SK-N-SH (cell line): ENCODE measurements around the gene LAMC2. TPM values are rescaled to one million over a fixed set of nuclear protein-coding genes. Genes with fewer than 3 reads are reported as not detected.

ENCODE experiments used
- CTCF ChIA-PET: fragments of 300-600, 350-600 bp; formaldehyde crosslinking; extraction: SDS; loops from one replicate; lab custom pipeline; 2021; lab: Yijun Ruan, JAX
- POLR2A ChIA-PET: fragments of 350-600 bp; sonication (Branson Sonifier 250); formaldehyde crosslinking; extraction: SDS; loops from one replicate; lab custom pipeline; 2020; ENCODE audit warnings: antibody characterized with exemption, inconsistent platforms; lab: Yijun Ruan, JAX
- DNase-seq: peaks from one replicate; pipeline ENCODE4 v3.0.0; 2012
- H2AFZ ChIP-seq: fragments of 200-600 bp; sonication (generic); 2 replicates; pipeline ENCODE4 v1.8.1; 2016; ENCODE audit warnings: antibody characterized with exemption, mild to moderate bottlenecking, low read depth
- H3F3A ChIP-seq: fragments of 200-600 bp; sonication (generic); replicated peaks from 2 replicates; pipeline ENCODE3; 2016; ENCODE audit warnings: antibody characterized with exemption, mild to moderate bottlenecking; ENCODE audit not compliant: insufficient read depth
- H3K27ac ChIP-seq, 2 experiments: fragments of 200-500 bp in 1 of 2; fragments of 200-600 bp in 1 of 2; sonication (Bioruptor generic) in 1 of 2; sonication (generic), shearing (Covaris generic) in 1 of 2; 2 replicates each; pipeline versions ENCODE4 v1.5.1 to v1.6.1; 2014 to 2016; ENCODE audit warnings: low read depth in 2 of 2, inconsistent platforms in 1 of 2, low read length in 1 of 2, mild to moderate bottlenecking in 1 of 2, mixed read lengths in 1 of 2
- H3K27me3 ChIP-seq: fragments of 200-600 bp; sonication (generic), shearing (Covaris generic); 2 replicates; pipeline ENCODE4 v1.6.1; 2016; ENCODE audit warnings: mixed run types; ENCODE audit not compliant: insufficient read depth
- H3K36me3 ChIP-seq, 2 experiments: fragments of 200-500 bp in 1 of 2; fragments of 200-600 bp in 1 of 2; sonication (Bioruptor generic) in 1 of 2; sonication (generic) in 1 of 2; replicated peaks in 1 of 2; 2 replicates each; pipeline versions ENCODE3 to v1.5.1; 2014 to 2016; ENCODE audit warnings: low read length in 1 of 2, mild to moderate bottlenecking in 1 of 2; ENCODE audit not compliant: insufficient read depth in 2 of 2, control insufficient read depth in 1 of 2
- H3K4me1 ChIP-seq, 2 experiments: fragments of 200-500 bp in 1 of 2; fragments of 200-600 bp in 1 of 2; sonication (Bioruptor generic) in 1 of 2; sonication (generic), shearing (Covaris generic) in 1 of 2; 2 replicates each; pipeline versions ENCODE4 v1.5.1 to v1.6.1; 2014 to 2016; ENCODE audit warnings: low read depth in 1 of 2, low read length in 1 of 2, mixed run types in 1 of 2; ENCODE audit not compliant: insufficient read depth in 2 of 2, control insufficient read depth in 1 of 2
- H3K4me2 ChIP-seq: fragments of 200-600 bp; sonication (generic), shearing (Covaris generic); 2 replicates; pipeline ENCODE4 v1.6.1; 2017; ENCODE audit warnings: mixed run types
- H3K4me3 ChIP-seq, 2 experiments: fragments of 200-500 bp in 1 of 2; fragments of 200-600 bp in 1 of 2; sonication (Bioruptor generic) in 1 of 2; sonication (generic), shearing (Covaris generic) in 1 of 2; 2 replicates each; pipeline versions ENCODE4 v1.5.1 to v1.8.1; 2014 to 2016; ENCODE audit warnings: low read depth in 2 of 2, inconsistent platforms in 1 of 2, low read length in 1 of 2, mild to moderate bottlenecking in 1 of 2, mixed read lengths in 1 of 2, moderate library complexity in 1 of 2
- H3K79me2 ChIP-seq: fragments of 200-600 bp; sonication (generic); 2 replicates; pipeline ENCODE4 v1.8.1; 2017; ENCODE audit warnings: mild to moderate bottlenecking; ENCODE audit not compliant: insufficient read depth
- H3K9ac ChIP-seq: fragments of 200-600 bp; sonication (generic); 2 replicates; pipeline ENCODE4 v1.6.1; 2017; ENCODE audit warnings: mixed run types
- H3K9me2 ChIP-seq: fragments of 200-600 bp; sonication (generic); 2 replicates; pipeline ENCODE4 v1.6.1; 2017; ENCODE audit warnings: mixed run types
- H3K9me3 ChIP-seq: fragments of 200-600 bp; sonication (generic); 2 replicates; pipeline ENCODE4 v1.6.1; 2017; ENCODE audit warnings: mixed run types, mild to moderate bottlenecking, moderate library complexity
- H4K20me1 ChIP-seq: fragments of 200-600 bp; sonication (generic); 2 replicates; pipeline ENCODE4 v1.6.1; 2017; ENCODE audit warnings: mild to moderate bottlenecking, mixed run types; ENCODE audit not compliant: insufficient read depth
- ELF1 ChIP-seq: IDR thresholded peaks from 2 replicates; pipeline ENCODE4 v1.4.0; 2012
- EP300 ChIP-seq, 2 experiments: IDR thresholded peaks; 2 replicates each; pipeline versions ENCODE4 v1.4.0 to v1.6.1; 2012; ENCODE audit warnings: borderline replicate concordance in 1 of 2, low read depth in 1 of 2, low read length in 1 of 2
- EZH2phosphoT487 ChIP-seq: fragments of 200-600 bp; sonication (generic); IDR thresholded peaks from 2 replicates; pipeline ENCODE4 v1.6.1; 2017; ENCODE audit warnings: low read depth, mixed run types, mild to moderate bottlenecking, antibody characterized with exemption, moderate library complexity, borderline replicate concordance
- FOXM1 ChIP-seq: IDR thresholded peaks from 2 replicates; pipeline ENCODE4 v1.4.0; 2012; ENCODE audit warnings: low read depth, mild to moderate bottlenecking
- GABPA ChIP-seq: IDR thresholded peaks from 2 replicates; pipeline ENCODE4 v1.4.0; 2012; ENCODE audit warnings: low read depth, mild to moderate bottlenecking
- GATA2 ChIP-seq: sonication (generic); formaldehyde crosslinking; IDR thresholded peaks from 2 replicates; pipeline ENCODE4 v1.5.0; 2020; ENCODE audit warnings: mild to moderate bottlenecking, missing genetic modification reagents
- JUND ChIP-seq: IDR thresholded peaks from 2 replicates; pipeline ENCODE4 v1.4.0; 2012
- NFIC ChIP-seq: IDR thresholded peaks from 2 replicates; pipeline ENCODE4 v1.4.0; 2012; ENCODE audit warnings: borderline replicate concordance
- NRF1 ChIP-seq: IDR thresholded peaks from 2 replicates; pipeline ENCODE4 v1.6.1; 2012; ENCODE audit warnings: low read depth, mild to moderate bottlenecking, low read length
- POLR2AphosphoS5 ChIP-seq: IDR thresholded peaks from 2 replicates; pipeline ENCODE4 v1.6.1; 2012; ENCODE audit warnings: low read depth, low read length
- RFX5 ChIP-seq: IDR thresholded peaks from 2 replicates; pipeline ENCODE4 v1.6.1; 2012; ENCODE audit warnings: mild to moderate bottlenecking, improper control_type of control experiment, low read length
- RXRA ChIP-seq: IDR thresholded peaks from 2 replicates; pipeline ENCODE4 v1.4.0; 2012; ENCODE audit warnings: low read depth, mild to moderate bottlenecking, borderline replicate concordance
- SMC3 ChIP-seq: IDR thresholded peaks from 2 replicates; pipeline ENCODE4 v1.6.1; 2012; ENCODE audit warnings: low read depth, low read length, improper control_type of control experiment
- TCF12 ChIP-seq: IDR thresholded peaks from 2 replicates; pipeline ENCODE4 v1.4.0; 2012
- YY1 ChIP-seq: IDR thresholded peaks from 2 replicates; pipeline ENCODE4 v1.4.0; 2012; ENCODE audit warnings: low read depth, mild to moderate bottlenecking
- WGBS: methylation state at CpG from one replicate; pipeline ENCODE4 v1.1.6; 2017; ENCODE audit warnings: low lambda C conversion rate; 5-methylcytosine and 5-hydroxymethylcytosine counted together
- polyA plus RNA-seq, 3 experiments: library from polyadenylated mRNA; depleted of rRNA; stranded (reverse); fragments of >200 nt; gene quantifications; 2 replicates each; pipeline ENCODE4 v1.2.3, GENCODE V29; 2012
- TF ChIP-seq, protein P1 (sequence below): IDR thresholded peaks from 2 replicates; pipeline ENCODE4 v1.4.0; 2012; ENCODE audit warnings: low read depth
- TF ChIP-seq, protein P2 (sequence below): IDR thresholded peaks from 2 replicates; pipeline ENCODE4 v1.6.1; 2012; ENCODE audit warnings: mild to moderate bottlenecking, low read depth, low read length, moderate library complexity

The LAMC2 gene
- polyA plus RNA-seq, 1 of the 3 experiments (the other 2 are of a cell fraction): 0.15 TPM

DNA sequence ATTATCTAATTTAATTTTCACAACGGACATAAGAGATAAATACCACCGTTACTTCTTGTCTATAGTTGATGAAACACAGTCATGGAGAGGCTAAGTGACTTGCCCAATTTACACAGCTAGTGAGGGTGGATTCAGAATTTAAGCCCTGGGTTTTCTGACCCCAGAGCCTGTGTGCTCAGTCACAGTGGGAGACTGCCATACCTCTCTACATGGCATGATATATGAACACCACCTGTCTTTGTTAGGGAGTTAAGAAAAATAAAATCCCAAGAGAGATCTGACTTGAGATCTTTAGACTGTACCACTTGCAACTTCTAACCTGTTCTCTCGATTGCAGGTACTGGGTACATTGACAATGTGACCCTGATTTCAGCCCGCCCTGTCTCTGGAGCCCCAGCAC, 40.3 kb downstream of the LAMC2 start:
- Histone ChIP-seq H3K27me3 (no peaks in the 10 kb centered on the region), H3K4me2 (no peak overlapping the region), H4K20me1 (no peaks in the 10 kb centered on the region), H3F3A (no peaks in the 10 kb centered on the region), H3K9me2 (no peaks in the 10 kb centered on the region), H2AFZ (no peak overlapping the region), H3K9me3 (no peaks in the 10 kb centered on the region), H3K27ac (no peak overlapping the region), H3K79me2 (no peaks in the 10 kb centered on the region), H3K4me1 (peaks cover 0 to 2% of the 10 kb centered on the region in 2 experiments; a peak in 1 of 4 replicates), H3K9ac (no peak overlapping the region), H3K36me3 (no peaks in the 10 kb centered on the region), H3K4me3 (no peak overlapping the region)
- no peak for DNase-seq
- POLR2A ChIA-PET: no interaction called here
- no peak for TF ChIP-seq GABPA
- no peak for TF ChIP-seq GATA2
- no peak for TF ChIP-seq EZH2phosphoT487
- no peak for TF ChIP-seq EP300 (IDR thresholded peaks at IDR 0.05; ENCODE audit: borderline replicate concordance in 1 of 2, low read depth in 1 of 2, low read length in 1 of 2)
- WGBS: 86% methylated on average over 4 of the region's 4 CpGs
- CTCF ChIA-PET: interaction anchor here (1.0 to 3.2 kb wide), 5 partner anchors 9 to 264 kb away, joined by 4 to 25 read pairs (median 6); no protein-coding TSS in a partner anchor

DNA sequence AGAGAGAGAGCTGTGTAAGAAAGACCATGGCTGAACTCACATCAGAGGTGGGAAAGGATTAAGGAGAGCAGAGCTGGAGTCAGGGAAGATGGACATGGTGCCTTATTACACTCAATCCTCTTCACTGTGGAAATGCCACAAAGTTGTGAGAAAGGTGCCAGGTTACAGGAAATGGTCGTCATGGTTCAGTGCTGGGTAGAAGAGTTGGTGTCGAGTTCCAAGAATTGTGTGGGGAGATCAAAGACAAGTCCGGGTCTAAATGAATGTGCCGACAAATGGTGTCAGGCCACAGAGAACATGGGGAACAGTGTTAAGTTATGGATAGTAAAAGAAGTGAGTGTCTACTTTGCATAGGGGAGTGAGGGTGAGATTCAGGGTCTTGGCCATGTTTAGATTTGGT, 40.9 kb downstream of the LAMC2 start:
- TF ChIP-seq POLR2AphosphoS5: no peak
- no peak for TF ChIP-seq NFIC
- no peak for TF ChIP-seq FOXM1
- TF ChIP-seq, protein P1, sequence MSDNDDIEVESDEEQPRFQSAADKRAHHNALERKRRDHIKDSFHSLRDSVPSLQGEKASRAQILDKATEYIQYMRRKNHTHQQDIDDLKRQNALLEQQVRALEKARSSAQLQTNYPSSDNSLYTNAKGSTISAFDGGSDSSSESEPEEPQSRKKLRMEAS: no peak
- TF ChIP-seq, protein P2, sequence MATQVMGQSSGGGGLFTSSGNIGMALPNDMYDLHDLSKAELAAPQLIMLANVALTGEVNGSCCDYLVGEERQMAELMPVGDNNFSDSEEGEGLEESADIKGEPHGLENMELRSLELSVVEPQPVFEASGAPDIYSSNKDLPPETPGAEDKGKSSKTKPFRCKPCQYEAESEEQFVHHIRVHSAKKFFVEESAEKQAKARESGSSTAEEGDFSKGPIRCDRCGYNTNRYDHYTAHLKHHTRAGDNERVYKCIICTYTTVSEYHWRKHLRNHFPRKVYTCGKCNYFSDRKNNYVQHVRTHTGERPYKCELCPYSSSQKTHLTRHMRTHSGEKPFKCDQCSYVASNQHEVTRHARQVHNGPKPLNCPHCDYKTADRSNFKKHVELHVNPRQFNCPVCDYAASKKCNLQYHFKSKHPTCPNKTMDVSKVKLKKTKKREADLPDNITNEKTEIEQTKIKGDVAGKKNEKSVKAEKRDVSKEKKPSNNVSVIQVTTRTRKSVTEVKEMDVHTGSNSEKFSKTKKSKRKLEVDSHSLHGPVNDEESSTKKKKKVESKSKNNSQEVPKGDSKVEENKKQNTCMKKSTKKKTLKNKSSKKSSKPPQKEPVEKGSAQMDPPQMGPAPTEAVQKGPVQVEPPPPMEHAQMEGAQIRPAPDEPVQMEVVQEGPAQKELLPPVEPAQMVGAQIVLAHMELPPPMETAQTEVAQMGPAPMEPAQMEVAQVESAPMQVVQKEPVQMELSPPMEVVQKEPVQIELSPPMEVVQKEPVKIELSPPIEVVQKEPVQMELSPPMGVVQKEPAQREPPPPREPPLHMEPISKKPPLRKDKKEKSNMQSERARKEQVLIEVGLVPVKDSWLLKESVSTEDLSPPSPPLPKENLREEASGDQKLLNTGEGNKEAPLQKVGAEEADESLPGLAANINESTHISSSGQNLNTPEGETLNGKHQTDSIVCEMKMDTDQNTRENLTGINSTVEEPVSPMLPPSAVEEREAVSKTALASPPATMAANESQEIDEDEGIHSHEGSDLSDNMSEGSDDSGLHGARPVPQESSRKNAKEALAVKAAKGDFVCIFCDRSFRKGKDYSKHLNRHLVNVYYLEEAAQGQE: no peak
- no peak for TF ChIP-seq YY1
- TF ChIP-seq JUND: no peak
- no peak for TF ChIP-seq EZH2phosphoT487
- no peak for TF ChIP-seq GATA2
- TF ChIP-seq NRF1: no peak
- no peak for TF ChIP-seq TCF12
- TF ChIP-seq RXRA: no peak
- TF ChIP-seq SMC3: no peak
- TF ChIP-seq ELF1: no peak
- no peak for TF ChIP-seq EP300 (IDR thresholded peaks at IDR 0.05; ENCODE audit: borderline replicate concordance in 1 of 2, low read depth in 1 of 2, low read length in 1 of 2)
- TF ChIP-seq RFX5: no peak
- CTCF ChIA-PET: interaction anchor here (0.9 to 6.2 kb wide), 17 partner anchors 10 to 744 kb away, joined by 3 to 59 read pairs (median 4); no protein-coding TSS in a partner anchor
- H3K9ac ChIP-seq: no peak overlapping the region
- no peaks in the 10 kb centered on the region for H3K9me2 ChIP-seq
- H2AFZ ChIP-seq: no peak overlapping the region
- WGBS: 78% methylated on average over 4 of the region's 4 CpGs
- POLR2A ChIA-PET: no interaction called here
- no peaks in the 10 kb centered on the region for H3K27me3 ChIP-seq
- no peaks in the 10 kb centered on the region for H3K9me3 ChIP-seq
- H3K36me3 ChIP-seq: no peaks in the 10 kb centered on the region
- H3F3A ChIP-seq: no peaks in the 10 kb centered on the region
- H3K4me1 ChIP-seq: peaks cover 0 to 2% of the 10 kb centered on the region in 2 experiments; a peak in 1 of 4 replicates
- H3K79me2 ChIP-seq: no peaks in the 10 kb centered on the region
- H3K4me2 ChIP-seq: no peak overlapping the region
- no peak overlapping the region for H3K4me3 ChIP-seq
- no peak overlapping the region for H3K27ac ChIP-seq
- no peak for DNase-seq
- H4K20me1 ChIP-seq: no peaks in the 10 kb centered on the region
